GM18861 (cell line): ENCODE results near the gene NUMA1.

ENCODE experiments used
- ATAC-seq: cut with Tn5 transposase; IDR thresholded peaks from one replicate; pipeline ENCODE4 v1.9.1; 2021; ENCODE audit not compliant: unreplicated experiment

The NUMA1 gene, protein sequence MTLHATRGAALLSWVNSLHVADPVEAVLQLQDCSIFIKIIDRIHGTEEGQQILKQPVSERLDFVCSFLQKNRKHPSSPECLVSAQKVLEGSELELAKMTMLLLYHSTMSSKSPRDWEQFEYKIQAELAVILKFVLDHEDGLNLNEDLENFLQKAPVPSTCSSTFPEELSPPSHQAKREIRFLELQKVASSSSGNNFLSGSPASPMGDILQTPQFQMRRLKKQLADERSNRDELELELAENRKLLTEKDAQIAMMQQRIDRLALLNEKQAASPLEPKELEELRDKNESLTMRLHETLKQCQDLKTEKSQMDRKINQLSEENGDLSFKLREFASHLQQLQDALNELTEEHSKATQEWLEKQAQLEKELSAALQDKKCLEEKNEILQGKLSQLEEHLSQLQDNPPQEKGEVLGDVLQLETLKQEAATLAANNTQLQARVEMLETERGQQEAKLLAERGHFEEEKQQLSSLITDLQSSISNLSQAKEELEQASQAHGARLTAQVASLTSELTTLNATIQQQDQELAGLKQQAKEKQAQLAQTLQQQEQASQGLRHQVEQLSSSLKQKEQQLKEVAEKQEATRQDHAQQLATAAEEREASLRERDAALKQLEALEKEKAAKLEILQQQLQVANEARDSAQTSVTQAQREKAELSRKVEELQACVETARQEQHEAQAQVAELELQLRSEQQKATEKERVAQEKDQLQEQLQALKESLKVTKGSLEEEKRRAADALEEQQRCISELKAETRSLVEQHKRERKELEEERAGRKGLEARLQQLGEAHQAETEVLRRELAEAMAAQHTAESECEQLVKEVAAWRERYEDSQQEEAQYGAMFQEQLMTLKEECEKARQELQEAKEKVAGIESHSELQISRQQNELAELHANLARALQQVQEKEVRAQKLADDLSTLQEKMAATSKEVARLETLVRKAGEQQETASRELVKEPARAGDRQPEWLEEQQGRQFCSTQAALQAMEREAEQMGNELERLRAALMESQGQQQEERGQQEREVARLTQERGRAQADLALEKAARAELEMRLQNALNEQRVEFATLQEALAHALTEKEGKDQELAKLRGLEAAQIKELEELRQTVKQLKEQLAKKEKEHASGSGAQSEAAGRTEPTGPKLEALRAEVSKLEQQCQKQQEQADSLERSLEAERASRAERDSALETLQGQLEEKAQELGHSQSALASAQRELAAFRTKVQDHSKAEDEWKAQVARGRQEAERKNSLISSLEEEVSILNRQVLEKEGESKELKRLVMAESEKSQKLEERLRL (N-terminal part only)

DNA sequence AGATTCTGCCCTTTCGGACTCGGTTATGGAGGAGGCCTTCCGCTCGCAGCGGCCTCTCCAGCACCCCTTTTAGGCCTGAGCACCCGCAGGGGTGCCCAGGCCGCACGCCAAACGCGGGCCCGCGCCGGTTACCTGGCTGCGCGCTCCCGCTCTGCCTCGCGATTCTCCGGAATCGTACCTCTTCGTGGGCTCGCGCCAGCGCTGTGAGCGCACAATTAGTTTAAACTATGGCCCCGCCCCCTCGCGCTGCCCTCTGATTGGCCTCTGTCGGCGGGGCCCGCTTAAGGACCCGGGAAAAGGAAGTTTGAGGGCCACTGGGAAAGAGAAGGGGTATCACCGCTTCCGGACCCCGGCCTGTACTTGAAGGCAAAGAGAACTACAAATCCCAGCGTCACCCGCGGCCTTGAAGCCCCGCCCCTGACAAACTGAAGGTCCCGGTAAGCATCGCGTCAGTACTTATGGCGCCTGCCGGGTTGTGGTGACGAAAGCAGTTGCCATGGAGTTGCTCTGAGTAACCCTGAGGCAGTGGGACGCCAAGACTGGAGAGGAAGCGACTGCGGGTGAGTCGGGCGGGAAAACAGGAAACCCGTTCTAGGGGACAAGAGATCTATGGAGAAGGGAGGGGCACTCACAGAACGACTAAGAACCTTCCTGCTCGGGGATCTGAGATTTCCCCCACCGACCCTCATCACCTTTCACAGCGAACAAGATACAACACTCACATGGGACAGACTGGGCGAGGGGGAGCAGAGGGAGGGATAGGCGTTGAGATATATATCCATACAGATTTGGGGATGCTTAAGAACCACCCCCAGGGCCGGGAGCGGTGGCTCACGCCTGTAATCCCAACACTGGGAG is at the start of gene NUMA1, which contains the start of gene LRRC51:
Gene NUMA1 (minus strand): TSS at position 217 of the 858 bp plus-strand sequence. CDS start 44,599 bp downstream, outside the sequence.
Gene LRRC51 (plus strand): TSS at position 525 of the 858 bp plus-strand sequence. CDS start 8,234 bp downstream, outside the sequence.
- peak; percentile 90 for ATAC-seq

DNA sequence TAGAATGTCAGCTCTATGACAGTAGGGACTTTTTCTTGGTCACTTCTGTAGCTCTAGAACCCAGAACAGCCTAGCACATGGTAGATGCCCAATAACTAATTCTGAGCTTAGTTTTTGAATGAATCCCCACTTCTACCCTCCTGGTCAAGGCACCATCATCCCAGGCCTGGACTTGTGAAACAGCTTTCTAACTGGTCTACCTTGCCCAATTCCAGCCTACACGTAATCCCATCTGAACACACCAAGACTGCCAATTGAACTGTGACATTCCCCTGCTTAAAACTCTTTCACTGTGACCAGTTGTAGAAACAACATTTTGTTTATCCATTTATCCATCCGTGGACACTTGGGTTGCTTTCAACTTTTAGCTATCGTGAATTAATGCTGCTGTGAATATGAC is 49.0 kb upstream of the NUMA1 start:
- ATAC-seq = no peak

DNA sequence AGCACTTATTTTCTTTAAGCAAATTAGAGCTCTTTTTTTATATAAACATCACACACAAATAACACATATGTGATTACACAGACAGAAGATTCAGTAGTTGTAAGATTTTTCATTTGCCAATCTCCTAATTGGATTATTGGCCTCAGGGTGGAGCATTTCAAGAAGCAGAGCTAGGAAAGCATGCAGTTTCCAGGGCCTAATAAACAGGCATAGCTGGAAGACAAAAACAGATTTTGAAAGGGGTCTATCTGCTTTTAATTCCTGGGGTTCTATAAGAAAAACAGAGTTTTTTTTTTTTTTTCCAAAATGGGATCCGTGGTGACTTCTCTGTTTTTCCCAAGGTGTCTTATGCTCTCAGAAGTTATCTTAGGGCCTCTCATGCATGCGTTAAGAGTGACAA is 47.6 kb upstream of the NUMA1 start:
- no peak for ATAC-seq

DNA sequence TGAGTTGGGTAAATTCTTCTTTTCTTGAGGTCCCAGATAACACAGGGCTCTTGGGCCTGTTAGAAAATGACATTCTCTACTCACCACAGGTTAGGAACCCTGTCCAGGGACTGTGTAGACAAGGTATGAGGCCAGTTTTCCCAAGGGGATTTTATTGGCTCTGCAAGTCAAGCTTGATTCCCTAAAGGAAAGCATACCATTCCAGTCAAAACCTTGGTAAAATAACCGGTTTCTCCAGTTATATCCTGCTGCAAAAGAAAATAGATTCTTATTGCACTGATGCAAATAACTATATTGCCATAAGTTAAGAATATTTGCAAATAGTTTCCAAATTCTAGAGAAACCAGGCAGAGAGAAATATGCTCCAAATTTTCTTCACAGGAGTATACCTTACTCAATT is 45.6 kb upstream of the NUMA1 start:
- no peak for ATAC-seq

DNA sequence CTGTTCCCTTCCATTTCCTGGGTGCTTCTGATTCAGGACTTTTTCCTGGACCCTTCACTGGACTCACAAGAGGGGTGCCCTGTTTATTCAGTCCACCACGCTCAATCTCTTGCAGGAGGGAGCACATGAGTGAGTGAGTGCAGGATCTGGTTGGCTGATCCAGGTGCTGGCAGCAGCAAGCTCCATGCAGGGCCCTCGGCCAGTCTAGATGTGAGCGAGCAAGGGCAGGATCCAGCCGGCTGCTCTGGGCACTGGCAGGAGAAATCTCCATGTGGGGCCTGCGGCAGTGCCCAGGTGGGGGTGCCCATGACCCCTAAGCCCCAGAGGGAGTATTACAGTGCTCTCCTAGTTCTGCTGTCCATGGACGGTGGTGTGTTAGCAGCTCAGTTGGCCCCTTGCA is 43.7 kb upstream of the NUMA1 start:
- ATAC-seq = no peak

DNA sequence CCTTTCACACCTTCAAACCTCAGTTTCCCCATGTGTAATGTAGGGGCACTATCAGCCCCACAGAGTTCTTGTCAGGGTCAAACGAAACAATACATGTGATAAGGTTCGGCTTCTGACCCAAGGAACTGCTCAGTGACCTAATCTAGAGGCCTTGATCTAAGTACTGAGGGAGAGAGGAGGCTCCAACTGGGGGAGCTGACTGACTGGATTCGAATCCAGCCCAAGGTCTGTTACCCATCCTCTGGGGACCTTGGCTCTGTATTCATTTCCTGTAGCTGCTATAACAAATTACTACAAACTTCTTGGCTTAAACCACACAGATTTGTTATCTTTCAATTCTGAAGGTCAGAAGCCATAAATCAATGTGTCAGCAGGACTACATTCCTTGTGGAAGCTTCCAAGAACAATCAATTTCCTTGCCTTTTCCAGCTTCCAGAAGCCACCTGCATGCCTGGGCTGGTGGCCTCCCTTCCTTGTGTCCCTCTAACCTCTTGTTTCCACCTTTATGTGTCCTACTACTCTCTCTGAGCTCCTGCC is 42.8 kb upstream of the NUMA1 start:
- no peak for ATAC-seq

DNA sequence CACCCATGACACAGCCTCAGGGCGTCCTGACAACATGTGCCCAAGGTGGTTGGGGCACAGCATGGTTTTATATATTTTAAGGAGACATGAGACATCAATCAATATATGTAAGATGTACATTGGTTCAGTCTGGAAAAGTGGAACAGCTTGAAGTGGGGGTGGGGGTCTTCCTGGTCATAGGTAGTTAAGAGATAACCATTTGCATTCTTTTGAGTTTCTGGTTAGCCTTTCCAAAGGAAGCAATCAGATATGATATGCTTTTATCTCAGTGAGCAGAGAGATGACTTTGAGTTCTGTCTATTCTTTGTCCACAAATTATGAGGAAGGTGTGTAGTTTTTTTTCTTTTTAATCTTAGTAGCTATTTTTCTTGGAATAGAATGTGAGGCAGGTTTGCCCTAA is 42.3 kb upstream of the NUMA1 start:
- ATAC-seq = no peak

DNA sequence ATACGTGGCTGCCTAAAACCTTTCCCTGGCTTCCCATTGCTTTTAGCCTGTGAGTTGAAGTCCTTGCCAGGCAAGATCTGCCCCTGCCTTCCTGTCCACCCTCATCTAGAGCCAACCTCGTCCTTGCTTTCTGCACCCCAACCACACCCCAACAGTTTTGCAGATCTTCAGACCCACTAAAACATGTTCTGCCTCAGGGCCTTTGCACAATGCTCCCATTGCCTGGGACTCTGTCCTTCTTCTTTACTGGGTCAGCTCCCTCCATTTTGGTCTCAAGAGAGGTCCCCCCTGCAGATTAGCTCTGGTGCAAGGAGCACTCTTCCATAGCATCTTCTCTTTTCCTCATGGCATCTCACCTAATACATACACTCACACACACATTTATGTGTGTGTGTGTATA is 40.6 kb upstream of the NUMA1 start:
- ATAC-seq = no peak

DNA sequence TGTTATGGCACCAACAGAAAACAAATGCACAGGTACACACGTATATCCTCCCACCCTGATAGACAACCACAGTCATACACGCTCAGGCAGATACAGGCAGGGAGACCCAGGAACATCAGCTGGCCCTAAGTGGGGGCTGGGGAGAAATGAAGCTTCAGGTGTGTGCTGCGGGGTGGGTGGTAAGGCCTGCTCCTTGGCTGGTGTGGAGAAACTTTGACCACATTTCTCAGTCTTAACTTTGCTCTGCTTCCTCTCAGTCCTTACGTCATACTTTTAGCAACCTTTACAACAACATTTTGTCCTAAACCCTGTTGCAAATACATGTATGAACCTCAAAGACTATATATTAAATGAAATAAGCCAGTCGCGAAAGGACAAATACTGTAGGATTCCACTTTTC is 38.9 kb upstream of the NUMA1 start:
- no peak for ATAC-seq

DNA sequence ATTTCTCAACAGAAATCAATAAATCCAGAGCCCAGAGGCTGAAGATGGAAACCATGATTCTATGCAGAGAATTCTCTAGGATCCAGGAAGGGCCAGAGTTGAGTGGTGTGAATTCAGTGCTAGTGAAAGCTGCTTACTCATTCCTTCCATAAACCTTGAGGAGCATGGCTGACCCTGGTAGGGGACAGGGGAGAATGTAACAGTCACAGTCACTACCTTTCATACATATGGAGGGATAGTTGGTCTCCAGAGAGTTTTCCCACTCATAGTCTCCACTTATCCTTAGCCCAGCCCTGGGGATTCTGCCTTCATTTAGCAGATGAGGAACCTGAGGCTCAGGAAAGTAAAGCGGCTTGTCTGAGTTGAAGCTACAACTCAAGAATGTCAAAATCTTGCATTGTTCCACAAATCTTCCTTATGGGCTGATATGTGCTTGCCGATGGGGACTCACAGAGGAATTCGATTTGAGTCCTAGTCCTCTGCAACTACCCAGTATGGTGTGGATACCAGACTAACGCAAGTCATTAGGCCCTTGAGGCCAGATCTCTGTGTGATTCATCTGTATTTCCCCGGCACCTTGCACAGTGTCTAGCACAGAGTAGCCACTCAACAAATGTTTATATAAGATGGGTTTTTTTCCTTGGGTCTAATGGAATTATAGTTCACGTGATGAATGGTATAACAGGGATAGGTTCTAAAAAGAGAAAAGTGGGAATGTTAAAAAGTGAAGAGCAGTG is 35.8 kb upstream of the NUMA1 start:
- no peak for ATAC-seq

DNA sequence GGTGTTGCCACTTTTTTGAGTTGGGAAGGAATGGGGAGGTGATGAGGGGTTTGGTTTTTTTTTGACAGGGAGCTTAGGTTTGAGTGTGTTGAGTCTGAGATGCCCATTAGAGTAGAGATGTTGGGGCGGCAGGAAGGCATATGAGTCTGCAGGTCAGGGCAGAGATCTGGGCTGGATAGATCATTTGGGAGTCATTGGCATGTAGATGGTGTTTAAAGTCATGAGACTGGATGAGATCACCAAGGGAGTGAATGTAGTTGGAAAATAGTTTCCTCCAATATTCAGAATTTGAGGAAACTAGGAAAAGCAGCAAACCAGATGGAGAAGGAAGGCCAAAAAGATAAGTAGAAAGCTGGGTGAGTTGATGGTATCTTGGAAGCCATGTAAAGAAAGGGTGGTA is 34.2 kb upstream of the NUMA1 start:
- no peak for ATAC-seq

DNA sequence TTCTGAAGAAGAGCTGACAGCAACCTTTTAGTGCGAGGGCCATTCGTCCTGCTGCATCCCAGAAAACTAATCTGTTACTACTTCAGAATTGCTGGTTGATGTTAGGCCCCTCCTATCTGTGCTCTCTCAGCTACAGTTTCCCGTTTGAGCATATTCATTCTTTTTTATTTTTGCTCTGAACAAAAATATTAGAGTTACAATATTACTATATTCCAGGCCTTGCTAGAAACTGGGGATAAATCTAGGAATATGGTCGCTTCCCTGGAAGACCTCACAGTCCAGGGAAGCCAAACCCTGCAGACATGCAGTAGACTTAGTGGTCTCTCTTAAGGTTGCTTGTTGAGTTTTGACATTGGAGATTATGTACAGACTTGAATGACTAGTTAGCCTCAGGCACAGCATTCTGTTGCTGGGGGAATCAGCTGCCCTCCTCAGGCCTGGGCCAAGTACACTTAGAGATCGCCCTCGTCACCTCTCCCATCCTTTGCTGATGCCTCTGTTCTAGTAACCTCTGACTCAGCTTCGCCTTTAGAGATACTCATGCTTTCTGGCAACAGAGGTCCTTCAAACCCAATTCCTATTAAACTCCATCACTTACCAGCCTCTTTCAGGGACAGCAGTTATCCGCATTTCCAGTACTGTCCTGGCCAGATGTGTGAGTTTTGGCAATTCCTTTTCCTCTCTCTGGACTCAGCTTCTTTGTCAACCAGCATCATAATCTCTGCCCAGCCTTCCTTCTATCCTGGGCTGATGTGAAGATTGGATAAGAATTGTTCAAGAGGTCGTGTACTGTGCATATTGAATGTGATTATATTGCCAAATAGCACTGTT is 32.9 kb upstream of the NUMA1 start:
- ATAC-seq = no peak

DNA sequence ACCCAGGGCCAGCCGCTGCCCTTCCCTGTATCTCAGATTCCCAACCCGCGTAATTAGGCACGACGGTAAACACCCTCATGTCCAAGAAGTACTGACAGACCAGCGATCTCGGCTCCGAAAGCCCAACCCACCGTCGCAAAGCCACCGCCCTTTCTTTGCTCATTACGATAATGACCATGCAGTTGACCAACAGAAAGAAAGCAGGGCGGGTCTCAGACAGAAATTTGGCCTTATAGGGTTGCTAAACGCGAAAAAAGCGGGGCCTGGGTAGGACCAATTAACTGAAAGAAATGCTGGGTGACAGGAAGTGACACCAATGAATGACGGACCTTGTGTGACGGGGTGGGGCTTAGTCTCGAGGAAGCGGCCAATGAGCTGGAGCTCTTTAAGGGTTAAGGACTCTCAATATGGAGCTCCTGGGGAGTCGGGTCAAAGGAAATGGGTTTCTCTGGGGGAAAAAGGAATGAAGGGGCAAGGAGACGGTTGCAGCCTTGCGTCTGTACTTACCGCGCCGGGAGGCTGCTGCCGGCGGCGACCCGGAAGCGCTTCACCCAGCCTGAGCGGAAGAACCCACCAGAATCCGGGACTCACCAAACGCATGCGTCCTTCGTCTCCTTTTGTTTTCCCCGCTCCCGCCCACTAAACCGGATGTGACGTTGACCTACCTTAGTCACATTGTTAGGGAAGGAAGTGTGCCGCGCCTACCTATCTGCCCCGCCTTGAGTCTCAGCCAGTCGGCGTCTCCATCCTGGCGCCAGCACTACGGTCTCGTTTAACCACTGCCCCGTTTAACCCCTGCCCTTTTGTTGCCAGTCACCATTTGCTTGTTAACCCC is 32.0 kb upstream of the NUMA1 start, which contains the start of gene ANAPC15:
Gene ANAPC15 (minus strand): TSS at position 553 of the 835 bp plus-strand sequence. CDS start 1,419 bp downstream, outside the sequence.
- peak; percentile 83 for ATAC-seq

DNA sequence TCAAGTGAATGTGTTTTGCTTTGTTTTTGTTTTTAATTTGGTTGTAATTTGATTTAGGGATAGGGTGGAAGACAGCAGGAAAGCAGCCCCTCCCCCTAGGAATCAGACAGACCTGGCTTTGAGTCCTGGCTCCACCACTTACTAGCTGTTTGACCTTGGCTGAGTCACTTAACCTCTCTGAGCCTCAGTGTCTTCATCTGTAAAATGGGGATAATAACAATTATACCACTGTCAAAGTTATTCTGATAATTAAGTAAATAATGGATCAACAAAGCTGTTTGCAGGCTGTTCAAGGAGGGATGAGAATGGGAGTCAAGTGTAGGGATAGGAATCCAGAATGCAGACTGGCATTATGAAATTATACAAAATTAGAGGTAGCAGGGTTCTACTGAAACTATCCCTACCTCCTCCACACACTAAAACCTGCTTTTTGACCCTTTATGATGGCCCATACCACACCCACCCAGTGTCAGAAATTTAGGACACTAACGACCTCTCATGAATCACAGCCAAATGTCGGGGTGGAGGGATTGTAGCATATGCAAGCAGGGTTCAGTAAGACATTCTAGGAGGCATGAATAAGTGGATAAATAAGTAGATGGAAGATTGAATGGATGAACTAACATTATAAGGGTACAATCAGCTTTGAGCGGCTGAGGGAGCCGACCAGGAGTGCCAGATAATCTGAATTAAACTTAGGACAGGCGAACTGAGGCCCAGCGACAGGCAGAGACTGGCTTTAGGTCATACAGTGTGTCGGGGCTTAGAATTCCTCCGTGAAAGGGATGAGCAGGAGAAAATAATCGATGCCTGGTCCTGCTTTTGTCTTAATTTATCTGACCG is 31.2 kb upstream of the NUMA1 start:
- ATAC-seq = no peak

DNA sequence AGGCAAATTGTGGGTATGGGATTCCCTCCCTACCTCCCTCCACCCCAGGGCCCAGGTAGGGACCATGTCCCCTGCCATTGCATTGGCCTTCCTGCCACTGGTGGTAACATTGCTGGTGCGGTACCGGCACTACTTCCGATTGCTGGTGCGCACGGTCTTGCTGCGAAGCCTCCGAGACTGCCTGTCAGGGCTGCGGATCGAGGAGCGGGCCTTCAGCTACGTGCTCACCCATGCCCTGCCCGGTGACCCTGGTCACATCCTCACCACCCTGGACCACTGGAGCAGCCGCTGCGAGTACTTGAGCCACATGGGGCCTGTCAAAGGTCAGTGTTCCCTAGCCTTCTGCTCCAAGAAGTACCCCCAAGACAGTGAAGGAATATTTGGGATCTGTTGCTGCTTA is 25.5 kb upstream of the NUMA1 start, which contains the start of gene TOMT:
Gene TOMT (plus strand): TSS at position 37 of the 400 bp plus-strand sequence. CDS start 28 bp downstream, at position 65.
- ATAC-seq = no peak

DNA sequence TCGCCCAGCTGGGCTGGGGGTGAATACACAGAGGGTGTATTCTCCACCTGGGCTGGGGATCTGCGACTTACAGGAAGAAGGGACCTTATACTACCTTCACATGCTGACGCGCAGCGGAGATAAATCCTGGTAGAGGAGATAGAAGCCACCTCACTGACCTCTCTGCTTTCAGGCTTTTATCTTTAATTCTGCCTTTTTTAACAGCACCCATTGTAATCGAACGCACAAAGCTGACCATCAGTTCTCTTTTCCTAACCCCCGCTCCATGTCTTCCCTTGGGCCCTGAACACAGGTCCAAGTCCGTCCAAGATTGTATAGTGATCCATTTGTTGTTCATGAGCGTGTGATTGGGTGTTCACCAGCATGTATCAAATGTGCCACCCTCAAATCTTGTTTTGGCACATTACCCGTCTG is 23.4 kb upstream of the NUMA1 start:
- no peak for ATAC-seq
